Trophoblast cell (in vitro differentiated cells and primary cell): Measurements from ENCODE around the gene FEV.

Source experiments
- DNase-seq, 2 donors: peaks; one replicate each; pipeline ENCODE4 v3.0.0-alpha.2; 2016
- H2AFZ ChIP-seq: 2 replicates; pipeline ENCODE4 v1.6.1; 2013; ENCODE audit warnings: low read length, moderate library complexity, mild to moderate bottlenecking; ENCODE audit not compliant: insufficient read depth, poor library complexity
- H2AK5ac ChIP-seq: 2 replicates; pipeline ENCODE4 v1.6.1; 2013; ENCODE audit warnings: mild to moderate bottlenecking, low read length
- H2BK120ac ChIP-seq: 2 replicates; pipeline ENCODE4 v1.6.1; 2013; ENCODE audit warnings: low read length, mild to moderate bottlenecking, moderate library complexity; ENCODE audit not compliant: insufficient read depth, poor library complexity
- H2BK12ac ChIP-seq: 2 replicates; pipeline ENCODE4 v1.6.1; 2013; ENCODE audit warnings: mild to moderate bottlenecking, low read length, moderate library complexity
- H2BK5ac ChIP-seq: 2 replicates; pipeline ENCODE4 v1.6.1; 2013; ENCODE audit warnings: low read length, low read depth, moderate library complexity, mild to moderate bottlenecking; ENCODE audit not compliant: poor library complexity
- H3K14ac ChIP-seq: 2 replicates; pipeline ENCODE4 v1.6.1; 2013; ENCODE audit warnings: mild to moderate bottlenecking, low read length
- H3K18ac ChIP-seq: 2 replicates; pipeline ENCODE4 v1.6.1; 2013; ENCODE audit warnings: mild to moderate bottlenecking, low read length
- H3K23ac ChIP-seq: 2 replicates; pipeline ENCODE4 v1.6.1; 2013; ENCODE audit warnings: low read length
- H3K27ac ChIP-seq: 2 replicates; pipeline ENCODE4 v1.5.1; 2013; ENCODE audit warnings: low read depth, mild to moderate bottlenecking, inconsistent platforms, low read length, moderate library complexity
- H3K27me3 ChIP-seq: 2 replicates; pipeline ENCODE4 v1.6.1; 2013; ENCODE audit warnings: inconsistent platforms, mild to moderate bottlenecking, low read length, moderate library complexity; ENCODE audit not compliant: insufficient read depth
- H3K36me3 ChIP-seq, 2 experiments: 1 replicate in 1 of 2; 2 replicates in 1 of 2; pipeline ENCODE4 v1.6.1; 2013; ENCODE audit warnings: low read length in 2 of 2, mild to moderate bottlenecking in 2 of 2, moderate library complexity in 1 of 2; ENCODE audit not compliant: insufficient read depth in 2 of 2, control insufficient read depth in 1 of 2
- H3K4ac ChIP-seq: 2 replicates; pipeline ENCODE4 v1.6.1; 2013; ENCODE audit warnings: low read depth, mild to moderate bottlenecking, low read length, moderate library complexity
- H3K4me1 ChIP-seq, 2 experiments: 1 replicate in 1 of 2; 2 replicates in 1 of 2; pipeline ENCODE4 v1.6.1; 2013; ENCODE audit warnings: low read length in 2 of 2, mild to moderate bottlenecking in 2 of 2, moderate library complexity in 1 of 2; ENCODE audit not compliant: insufficient read depth in 2 of 2, control insufficient read depth in 1 of 2
- H3K4me2 ChIP-seq: 2 replicates; pipeline ENCODE4 v1.6.1; 2013; ENCODE audit warnings: inconsistent platforms, mild to moderate bottlenecking, low read length, moderate library complexity
- H3K4me3 ChIP-seq: 2 replicates; pipeline ENCODE4 v1.5.1; 2013; ENCODE audit warnings: mild to moderate bottlenecking, low read depth, low read length, inconsistent platforms
- H3K79me1 ChIP-seq: one replicate; pipeline ENCODE4 v1.6.1; 2013; ENCODE audit warnings: low read length
- H3K79me2 ChIP-seq: 2 replicates; pipeline ENCODE4 v1.6.1; 2013; ENCODE audit warnings: low read length, mild to moderate bottlenecking; ENCODE audit not compliant: control insufficient read depth, insufficient read depth, poor library complexity
- H3K9ac ChIP-seq: 2 replicates; pipeline ENCODE4 v1.6.1; 2013; ENCODE audit warnings: mild to moderate bottlenecking, low read length
- H3K9me3 ChIP-seq: 2 replicates; pipeline ENCODE4 v1.6.1; 2013; ENCODE audit warnings: low read depth, mild to moderate bottlenecking, control low read depth, inconsistent platforms, low read length; ENCODE audit not compliant: insufficient read depth
- H4K12ac ChIP-seq: 2 replicates; pipeline ENCODE4 v1.6.1; 2013; ENCODE audit warnings: low read depth, mild to moderate bottlenecking, low read length, moderate library complexity
- H4K8ac ChIP-seq: 2 replicates; pipeline ENCODE4 v1.6.1; 2013; ENCODE audit warnings: low read depth, mild to moderate bottlenecking, low read length, moderate library complexity
- H4K91ac ChIP-seq: one replicate; pipeline ENCODE4 v1.6.1; 2013; ENCODE audit warnings: low read depth, mild to moderate bottlenecking, low read length, moderate library complexity
- WGBS: extraction: QIAGEN DNeasy Blood & Tissue Kit; methylation state at CpG from one replicate; pipeline ENCODE4 v1.1.7; 2013; ENCODE audit warnings: missing lambda C conversion rate; ENCODE audit not compliant: insufficient read length, insufficient coverage; ENCODE audit errors: extremely low coverage; 5-methylcytosine and 5-hydroxymethylcytosine counted together

Gene FEV

DNA sequence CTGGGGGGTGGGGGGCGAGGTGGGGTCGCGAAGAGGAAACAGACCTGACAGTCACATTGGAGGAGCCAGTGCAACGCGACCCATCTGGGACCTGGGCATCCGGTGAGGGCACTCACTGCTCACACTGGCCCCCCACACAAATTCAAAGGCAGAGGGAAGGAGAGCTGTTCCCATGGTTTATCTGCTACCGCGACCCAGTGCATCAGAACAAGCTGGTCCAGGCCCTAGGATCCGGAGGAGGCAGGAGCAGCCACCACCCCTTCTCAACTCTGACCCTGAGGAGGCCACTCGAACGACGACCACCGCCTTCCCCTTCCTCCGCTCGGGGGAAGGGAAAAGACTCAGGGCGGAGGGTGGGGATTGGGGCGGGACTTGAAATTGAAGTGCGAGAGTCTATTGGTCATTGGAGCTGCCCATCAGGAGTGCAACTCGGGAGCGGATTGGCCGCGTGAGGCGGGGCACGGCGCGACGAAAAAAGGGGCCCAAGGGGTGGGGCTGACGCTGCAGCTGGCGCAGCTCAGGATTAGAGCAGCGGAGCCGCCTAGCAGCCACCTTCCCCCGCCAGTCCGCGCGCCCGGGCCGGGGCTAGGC is 25.7 kb downstream of the FEV start, which contains the start of gene CDK5R2:
TSS of gene CDK5R2 (plus strand) at position 526 of the 591 bp plus-strand sequence. CDS start 155 bp downstream, outside the sequence.
- Histone ChIP-seq H2BK5ac (no peak within 1 kb of the TSS), H2AK5ac (no peak within 1 kb of the TSS), H3K23ac (no peak within 1 kb of the TSS), H2BK120ac (no peak within 1 kb of the TSS), H3K79me2 (no peaks in the 10 kb centered on the region), H3K14ac (no peak within 1 kb of the TSS), H3K4ac (no peak within 1 kb of the TSS), H2BK12ac (no peak within 1 kb of the TSS), H3K27ac (no peak within 1 kb of the TSS), H3K18ac (no peak within 1 kb of the TSS), H3K9ac (no peak within 1 kb of the TSS), H3K4me3 (peak within 1 kb of the TSS; percentile 18), H3K27me3 (peaks cover 45% of the 10 kb centered on the region), H2AFZ (peak within 1 kb of the TSS; percentile 42), H4K8ac (peak within 1 kb of the TSS; percentile 6), H3K9me3 (peaks cover 13% of the 10 kb centered on the region), H3K79me1 (no peaks in the 10 kb centered on the region), H3K36me3 (no peaks in the 10 kb centered on the region), H4K91ac (no peak within 1 kb of the TSS), H4K12ac (peak within 1 kb of the TSS; percentile 5), H3K4me1 (peaks cover 7 to 12% of the 10 kb centered on the region in 2 experiments), H3K4me2 (peak within 1 kb of the TSS; percentile 60)
- DNase-seq, result peak; percentile 7 to 66
- no CpG with 5 or more reads among the region's 37 CpGs for WGBS

DNA sequence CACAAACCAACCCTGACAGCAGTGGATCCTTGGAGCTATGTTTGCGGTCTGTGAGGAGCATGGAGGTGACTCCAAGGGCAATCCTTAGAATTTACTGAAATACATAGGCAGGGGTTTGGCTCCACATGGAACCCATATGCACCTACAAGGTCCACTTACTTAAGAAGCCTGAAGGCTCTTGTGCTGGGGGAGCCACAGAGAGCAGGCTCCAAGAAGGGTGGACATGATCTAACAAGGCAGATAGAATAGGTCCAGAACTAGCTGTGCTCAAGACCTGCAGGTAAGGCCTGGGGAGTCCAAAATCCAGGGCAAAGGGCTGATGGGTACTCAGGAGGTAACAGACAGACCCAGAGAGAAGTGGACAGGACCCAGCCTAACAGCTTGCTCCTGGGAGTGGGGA is 26.7 kb downstream of the FEV start:
- Histone ChIP-seq H3K79me1 (no peaks in the 10 kb centered on the region), H3K23ac (no peak overlapping the region), H3K4ac (no peak overlapping the region), H3K18ac (no peak overlapping the region), H3K4me1 (peaks cover 7 to 8% of the 10 kb centered on the region in 2 experiments), H4K91ac (no peak overlapping the region), H3K4me2 (no peak overlapping the region), H3K27me3 (peaks cover 45% of the 10 kb centered on the region), H4K12ac (no peak overlapping the region), H3K14ac (no peak overlapping the region), H3K27ac (no peak overlapping the region), H2AFZ (no peak overlapping the region), H3K79me2 (no peaks in the 10 kb centered on the region), H4K8ac (no peak overlapping the region), H2AK5ac (no peak overlapping the region), H3K9me3 (peaks cover 13% of the 10 kb centered on the region), H2BK120ac (no peak overlapping the region), H3K36me3 (no peaks in the 10 kb centered on the region), H2BK5ac (no peak overlapping the region), H2BK12ac (no peak overlapping the region), H3K4me3 (no peak overlapping the region), H3K9ac (no peak overlapping the region)
- DNase-seq, result no peak
- WGBS, result no CpG with 5 or more reads among the region's 1 CpG

DNA sequence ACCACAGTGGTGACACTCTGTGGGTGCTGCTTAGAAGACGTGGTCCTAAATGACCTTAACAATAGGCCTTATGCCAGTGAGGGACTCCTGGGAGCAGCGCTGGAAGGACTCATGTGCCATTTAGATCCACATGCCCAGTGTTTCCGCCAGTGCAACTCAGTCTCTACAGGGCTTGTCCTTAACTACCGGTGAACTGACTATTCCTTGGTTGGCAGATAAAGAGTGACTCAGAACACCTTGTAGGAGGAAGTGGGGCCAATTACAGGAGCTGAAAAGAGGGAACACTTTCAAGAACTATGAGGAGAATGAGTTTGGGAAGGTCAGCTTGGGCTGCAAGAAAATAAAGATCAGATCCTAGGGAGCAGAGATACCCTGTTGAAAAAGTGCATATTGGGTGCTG is 27.3 kb downstream of the FEV start:
- Histone ChIP-seq H3K9ac (no peak overlapping the region), H2BK120ac (no peak overlapping the region), H3K27me3 (peaks cover 45% of the 10 kb centered on the region), H3K4ac (no peak overlapping the region), H3K4me2 (no peak overlapping the region), H2AK5ac (no peak overlapping the region), H4K91ac (no peak overlapping the region), H2BK12ac (no peak overlapping the region), H3K36me3 (no peaks in the 10 kb centered on the region), H3K14ac (no peak overlapping the region), H3K23ac (no peak overlapping the region), H4K12ac (no peak overlapping the region), H3K27ac (no peak overlapping the region), H3K4me3 (no peak overlapping the region), H3K9me3 (peaks cover 13% of the 10 kb centered on the region), H3K79me2 (no peaks in the 10 kb centered on the region), H2AFZ (no peak overlapping the region), H3K4me1 (peaks cover 6% of the 10 kb centered on the region in 2 experiments), H2BK5ac (no peak overlapping the region), H3K18ac (no peak overlapping the region), H3K79me1 (no peaks in the 10 kb centered on the region), H4K8ac (no peak overlapping the region)
- whole genome bisulfite sequencing, result no CpG with 5 or more reads among the region's 4 CpGs
- no peak for DNase-seq

DNA sequence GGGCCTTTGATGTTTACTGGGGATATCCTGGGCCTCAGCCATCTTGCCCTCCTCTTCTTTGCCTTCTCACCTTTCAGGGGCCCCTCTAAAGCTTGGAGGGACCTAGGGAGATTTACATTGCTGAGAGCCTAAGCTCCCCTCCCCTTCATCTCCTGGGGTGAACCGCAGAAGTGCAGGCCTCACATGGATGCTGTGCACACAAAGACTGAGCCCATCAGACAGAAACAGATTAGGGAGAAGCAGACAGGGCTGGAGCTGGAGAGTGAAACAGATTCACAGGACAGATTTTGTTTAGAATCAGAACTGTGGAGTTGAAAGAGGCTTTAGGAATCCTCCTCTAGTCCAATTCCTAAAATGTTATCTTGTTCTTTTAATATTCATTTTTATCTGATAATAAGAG is 28.9 kb downstream of the FEV start:
- no CpG with 5 or more reads among the region's 1 CpG for WGBS

More for the DNA sequence above, 28.9 kb downstream of the FEV start:
- Histone ChIP-seq H3K14ac (no peak overlapping the region), H2BK12ac (no peak overlapping the region), H3K79me1 (no peaks in the 10 kb centered on the region), H3K4me2 (no peak overlapping the region), H3K36me3 (no peaks in the 10 kb centered on the region), H2AK5ac (no peak overlapping the region), H3K27me3 (peaks cover 39% of the 10 kb centered on the region), H3K4ac (no peak overlapping the region), H3K4me1 (peaks cover 5 to 6% of the 10 kb centered on the region in 2 experiments), H4K12ac (no peak overlapping the region), H3K4me3 (no peak overlapping the region), H3K27ac (no peak overlapping the region), H2BK5ac (no peak overlapping the region), H3K23ac (no peak overlapping the region), H4K8ac (no peak overlapping the region), H3K9me3 (peaks cover 13% of the 10 kb centered on the region), H3K18ac (no peak overlapping the region), H2BK120ac (no peak overlapping the region), H3K9ac (no peak overlapping the region), H3K79me2 (no peaks in the 10 kb centered on the region), H2AFZ (no peak overlapping the region), H4K91ac (no peak overlapping the region)
- DNase-seq, result no peak
